ENCODE data around the gene ST8SIA4.
"Not testable (repeated sequence)": the region's sequence is repeated elsewhere in the genome, so short reads cannot be mapped to it uniquely, and the experiment has no call there.

ST8SIA4 gene

DNA sequence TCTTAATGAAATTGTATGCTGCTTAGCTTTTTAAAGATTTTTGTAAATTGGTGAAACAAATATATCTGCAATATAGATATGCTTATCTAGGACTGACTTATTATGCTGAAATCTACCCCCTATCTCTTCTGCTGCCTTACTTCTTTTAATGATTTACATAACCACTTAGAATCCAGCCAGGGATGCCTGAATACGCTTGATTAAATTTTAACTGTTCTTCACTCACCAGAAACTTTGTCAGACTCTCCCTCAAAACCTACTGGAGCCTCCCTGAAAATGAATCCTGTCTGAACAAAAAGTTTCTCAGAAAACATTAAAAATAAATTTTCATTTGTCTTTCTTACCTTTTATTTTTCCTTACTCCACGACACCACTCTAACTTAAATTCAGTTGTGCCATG lies 111.7 kb downstream of the ST8SIA4 start:
- H3K4me3 ChIP-seq (ENCODE audit: low read length): no peak overlapping the region
- H3K27ac ChIP-seq (ENCODE audit: low read length): no peak overlapping the region
- H3K9ac ChIP-seq (ENCODE audit: low read depth, low read length): no peak overlapping the region
- H3K27me3 ChIP-seq (ENCODE audit: insufficient read depth, low read length): no peaks in the 10 kb centered on the region
- no peaks in the 10 kb centered on the region for H3K9me3 ChIP-seq (ENCODE audit: insufficient read depth, low read depth, low read length)
- peaks cover 13% of the 10 kb centered on the region; the same call in 1 of the 2 replicates for H3K4me1 ChIP-seq (ENCODE audit: insufficient read depth, low read length)
- no peaks in the 10 kb centered on the region for H3K36me3 ChIP-seq (ENCODE audit: insufficient read depth, low read depth, low read length)

DNA sequence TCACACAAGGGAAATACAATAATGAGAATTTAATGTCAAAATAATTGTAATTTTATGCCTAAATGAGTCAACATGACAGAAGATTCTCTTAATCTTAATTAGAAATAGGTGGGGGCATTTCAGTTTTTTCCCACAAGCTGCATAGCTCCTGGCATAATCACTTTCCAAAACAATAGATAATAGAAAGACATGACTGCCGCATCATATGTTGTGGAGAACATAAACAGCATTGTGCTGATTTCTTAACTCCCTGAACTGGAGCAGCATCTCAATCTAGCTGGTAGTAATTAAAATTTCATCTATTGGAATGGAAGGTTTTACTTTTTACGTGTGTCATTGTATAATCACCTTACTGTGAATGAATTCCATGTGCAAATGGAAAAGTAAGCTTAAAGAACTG lies 112.1 kb downstream of the ST8SIA4 start:
- H3K27ac ChIP-seq (ENCODE audit: low read length): no peak overlapping the region
- H3K4me3 ChIP-seq (ENCODE audit: low read length): no peak overlapping the region

DNA sequence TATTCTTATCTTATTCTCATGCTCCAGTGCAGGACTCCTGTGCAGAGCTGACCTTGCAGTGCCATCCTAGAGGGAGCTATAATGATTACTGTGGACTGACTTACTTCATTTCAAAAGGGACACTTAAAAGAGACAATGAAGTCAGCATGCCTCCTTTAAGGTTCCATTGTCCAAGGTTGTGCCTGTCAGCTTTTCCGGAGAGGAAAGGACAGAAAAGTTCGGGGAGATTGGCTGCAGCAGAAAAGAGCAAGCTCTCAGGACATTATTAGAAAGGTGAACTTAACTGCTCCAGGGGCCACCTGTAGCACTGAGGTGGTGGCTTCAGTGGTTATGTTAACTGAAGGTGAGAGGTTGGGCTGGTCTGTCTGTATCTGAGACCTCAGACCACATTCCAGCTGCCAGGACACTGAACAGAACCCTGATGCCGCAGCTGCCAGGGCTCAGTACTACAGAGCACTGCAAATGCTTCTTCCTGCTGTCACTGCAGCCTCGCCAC lies 112.9 kb downstream of the ST8SIA4 start:
- Histone ChIP-seq H3K9ac (ENCODE audit: low read depth, low read length) (no peak overlapping the region), H3K27ac (ENCODE audit: low read length) (no peak overlapping the region), H3K4me3 (ENCODE audit: low read length) (no peak overlapping the region)

More for the DNA sequence above, 112.1 kb downstream of the ST8SIA4 start:
- Histone ChIP-seq H3K4me1 (ENCODE audit: insufficient read depth, low read length) (peaks cover 13% of the 10 kb centered on the region; the same call in 1 of the 2 replicates), H3K9me3 (ENCODE audit: insufficient read depth, low read depth, low read length) (no peaks in the 10 kb centered on the region), H3K36me3 (ENCODE audit: insufficient read depth, low read depth, low read length) (no peaks in the 10 kb centered on the region), H3K27me3 (ENCODE audit: insufficient read depth, low read length) (no peaks in the 10 kb centered on the region), H3K9ac (ENCODE audit: low read depth, low read length) (no peak overlapping the region)

DNA sequence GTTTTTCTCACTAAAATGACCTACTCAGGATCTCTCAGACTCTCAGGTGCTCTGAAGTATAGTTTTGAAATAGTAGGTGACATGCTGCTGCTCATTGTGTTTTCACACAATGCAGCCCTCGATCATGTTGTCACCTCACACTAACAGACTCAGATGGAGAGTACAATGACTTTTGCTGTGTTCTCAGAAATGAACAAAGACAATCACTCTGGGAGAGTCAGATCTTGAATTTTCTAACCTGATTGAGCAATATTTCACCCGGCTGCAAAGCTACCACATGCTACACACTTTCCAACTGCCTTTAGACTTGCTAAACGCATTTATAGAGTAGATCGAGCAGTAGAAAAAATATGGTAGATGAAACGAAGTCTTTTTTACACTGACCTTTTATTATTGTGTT lies 113.4 kb downstream of the ST8SIA4 start:
- Histone ChIP-seq H3K4me3 (ENCODE audit: low read length) (no peak overlapping the region), H3K4me1 (ENCODE audit: insufficient read depth, low read length) (peaks cover 13% of the 10 kb centered on the region; the same call in 1 of the 2 replicates), H3K9ac (ENCODE audit: low read depth, low read length) (no peak overlapping the region)

More for the DNA sequence above, 112.9 kb downstream of the ST8SIA4 start:
- H3K36me3 ChIP-seq (ENCODE audit: insufficient read depth, low read depth, low read length): no peaks in the 10 kb centered on the region
- no peaks in the 10 kb centered on the region for H3K27me3 ChIP-seq (ENCODE audit: insufficient read depth, low read length)
- H3K4me1 ChIP-seq (ENCODE audit: insufficient read depth, low read length): peaks cover 13% of the 10 kb centered on the region; the same call in 1 of the 2 replicates
- H3K9me3 ChIP-seq (ENCODE audit: insufficient read depth, low read depth, low read length): no peaks in the 10 kb centered on the region

DNA sequence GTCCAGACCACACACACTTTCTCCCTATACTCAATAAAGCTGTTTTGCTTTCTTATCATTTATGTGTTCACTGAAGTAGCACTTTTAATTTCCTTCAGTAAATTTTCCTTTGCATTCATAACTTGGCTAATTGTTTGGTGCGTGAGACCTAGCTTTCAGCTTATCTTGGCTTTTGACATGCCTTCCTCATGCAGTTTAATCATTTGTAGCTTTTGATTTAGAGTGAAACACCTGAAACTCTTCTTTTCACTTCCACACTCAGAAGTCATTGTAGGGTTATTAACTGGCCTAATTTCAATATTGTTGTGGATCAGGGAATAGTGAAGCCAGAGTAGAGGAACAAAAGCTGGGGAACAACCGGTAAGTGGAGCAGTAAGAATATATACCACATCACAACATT lies 114.7 kb downstream of the ST8SIA4 start:
- Histone ChIP-seq H3K27ac (ENCODE audit: low read length) (no peak overlapping the region), H3K9me3 (ENCODE audit: insufficient read depth, low read depth, low read length) (no peaks in the 10 kb centered on the region)

More for the DNA sequence above, 113.4 kb downstream of the ST8SIA4 start:
- Histone ChIP-seq H3K27me3 (ENCODE audit: insufficient read depth, low read length) (no peaks in the 10 kb centered on the region), H3K9me3 (ENCODE audit: insufficient read depth, low read depth, low read length) (no peaks in the 10 kb centered on the region), H3K36me3 (ENCODE audit: insufficient read depth, low read depth, low read length) (no peaks in the 10 kb centered on the region), H3K27ac (ENCODE audit: low read length) (no peak overlapping the region)

DNA sequence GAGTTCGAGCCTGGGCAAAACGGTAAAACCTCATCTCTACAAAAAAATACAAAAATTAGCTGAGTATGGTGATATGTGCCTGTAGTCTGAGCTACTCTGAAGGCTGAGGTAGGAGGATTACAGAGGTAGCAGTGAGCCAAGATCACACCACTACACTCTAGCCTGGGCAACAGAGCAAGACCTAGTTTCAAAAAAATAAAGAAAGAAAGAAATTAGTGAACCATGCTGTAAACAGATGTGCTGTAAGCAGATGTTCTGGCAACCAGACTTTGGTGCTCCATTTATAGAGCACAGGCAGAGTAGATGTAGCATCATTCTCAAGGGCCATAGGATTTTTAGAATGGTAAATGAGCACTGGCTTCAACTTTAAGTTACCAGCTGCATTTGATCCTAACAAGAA lies 115.4 kb downstream of the ST8SIA4 start:
- Histone ChIP-seq H3K4me3 (ENCODE audit: low read length) (no peak overlapping the region), H3K36me3 (ENCODE audit: insufficient read depth, low read depth, low read length) (no peaks in the 10 kb centered on the region), H3K27ac (ENCODE audit: low read length) (no peak overlapping the region), H3K9ac (ENCODE audit: low read depth, low read length) (no peak overlapping the region), H3K27me3 (ENCODE audit: insufficient read depth, low read length) (no peaks in the 10 kb centered on the region), H3K9me3 (ENCODE audit: insufficient read depth, low read depth, low read length) (no peaks in the 10 kb centered on the region), H3K4me1 (ENCODE audit: insufficient read depth, low read length) (peaks cover 13% of the 10 kb centered on the region; the same call in 1 of the 2 replicates)

More for the DNA sequence above, 114.7 kb downstream of the ST8SIA4 start:
- H3K4me3 ChIP-seq (ENCODE audit: low read length): no peak overlapping the region
- no peaks in the 10 kb centered on the region for H3K27me3 ChIP-seq (ENCODE audit: insufficient read depth, low read length)
- no peak overlapping the region for H3K9ac ChIP-seq (ENCODE audit: low read depth, low read length)
- peaks cover 13% of the 10 kb centered on the region; the same call in 1 of the 2 replicates for H3K4me1 ChIP-seq (ENCODE audit: insufficient read depth, low read length)
- no peaks in the 10 kb centered on the region for H3K36me3 ChIP-seq (ENCODE audit: insufficient read depth, low read depth, low read length)

DNA sequence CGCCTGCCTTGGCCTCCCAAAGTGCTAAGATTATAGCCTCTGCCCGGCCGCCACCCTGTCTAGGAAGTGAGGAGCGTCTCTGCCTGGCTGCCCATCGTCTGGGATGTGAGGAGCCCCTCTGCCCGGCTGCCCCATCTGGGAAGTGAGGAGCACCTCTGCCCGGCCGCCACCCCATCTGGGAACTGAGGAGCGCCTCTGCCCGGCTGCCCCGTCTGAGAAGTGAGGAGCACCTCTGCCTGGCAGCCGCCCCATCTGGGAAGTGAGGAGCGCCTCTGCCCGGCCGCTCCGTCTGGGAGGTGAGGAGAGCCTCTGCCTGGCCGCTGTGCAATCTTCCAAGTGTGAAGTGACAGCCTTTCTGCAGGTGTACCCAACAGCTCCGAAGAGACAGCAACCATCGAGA lies 117.5 kb downstream of the ST8SIA4 start:
- H3K9ac ChIP-seq (ENCODE audit: low read depth, low read length); H3K4me1 ChIP-seq (ENCODE audit: insufficient read depth, low read length); H3K4me3 ChIP-seq (ENCODE audit: low read length); H3K27ac ChIP-seq (ENCODE audit: low read length); H3K27me3 ChIP-seq (ENCODE audit: insufficient read depth, low read length); H3K9me3 ChIP-seq (ENCODE audit: insufficient read depth, low read depth, low read length); H3K36me3 ChIP-seq (ENCODE audit: insufficient read depth, low read depth, low read length): not testable (repeated sequence)

DNA sequence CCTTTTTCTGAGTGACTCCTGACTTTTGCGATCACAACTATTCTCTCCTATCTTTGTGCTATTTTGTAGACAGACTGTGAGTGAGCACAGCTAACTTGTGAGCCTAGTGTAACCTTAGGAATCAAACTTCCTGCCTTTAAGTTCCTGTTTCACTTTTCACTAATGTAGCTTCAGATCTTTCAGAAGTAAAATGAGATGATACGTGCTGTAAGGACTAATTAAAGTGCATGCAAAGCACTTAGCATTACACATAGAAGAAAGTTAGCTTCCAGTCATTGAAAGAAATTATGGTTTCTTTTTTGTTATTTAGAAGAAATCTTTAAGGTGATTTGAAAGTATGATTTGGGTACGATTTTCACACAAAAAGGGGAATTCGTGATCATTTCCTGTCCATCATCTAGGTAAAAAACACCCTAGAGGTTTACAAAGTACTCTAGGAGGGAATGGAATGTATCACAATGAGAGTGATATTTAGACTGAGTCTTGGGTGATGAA lies 122.7 kb downstream of the ST8SIA4 start:
- no peaks in the 10 kb centered on the region for H3K36me3 ChIP-seq (ENCODE audit: insufficient read depth, low read depth, low read length)
- H3K4me3 ChIP-seq (ENCODE audit: low read length): no peak overlapping the region
- H3K27ac ChIP-seq (ENCODE audit: low read length): no peak overlapping the region
- no peaks in the 10 kb centered on the region for H3K4me1 ChIP-seq (ENCODE audit: insufficient read depth, low read length)
- H3K9ac ChIP-seq (ENCODE audit: low read depth, low read length): no peak overlapping the region
- H3K27me3 ChIP-seq (ENCODE audit: insufficient read depth, low read length): no peaks in the 10 kb centered on the region
- no peaks in the 10 kb centered on the region for H3K9me3 ChIP-seq (ENCODE audit: insufficient read depth, low read depth, low read length)

DNA sequence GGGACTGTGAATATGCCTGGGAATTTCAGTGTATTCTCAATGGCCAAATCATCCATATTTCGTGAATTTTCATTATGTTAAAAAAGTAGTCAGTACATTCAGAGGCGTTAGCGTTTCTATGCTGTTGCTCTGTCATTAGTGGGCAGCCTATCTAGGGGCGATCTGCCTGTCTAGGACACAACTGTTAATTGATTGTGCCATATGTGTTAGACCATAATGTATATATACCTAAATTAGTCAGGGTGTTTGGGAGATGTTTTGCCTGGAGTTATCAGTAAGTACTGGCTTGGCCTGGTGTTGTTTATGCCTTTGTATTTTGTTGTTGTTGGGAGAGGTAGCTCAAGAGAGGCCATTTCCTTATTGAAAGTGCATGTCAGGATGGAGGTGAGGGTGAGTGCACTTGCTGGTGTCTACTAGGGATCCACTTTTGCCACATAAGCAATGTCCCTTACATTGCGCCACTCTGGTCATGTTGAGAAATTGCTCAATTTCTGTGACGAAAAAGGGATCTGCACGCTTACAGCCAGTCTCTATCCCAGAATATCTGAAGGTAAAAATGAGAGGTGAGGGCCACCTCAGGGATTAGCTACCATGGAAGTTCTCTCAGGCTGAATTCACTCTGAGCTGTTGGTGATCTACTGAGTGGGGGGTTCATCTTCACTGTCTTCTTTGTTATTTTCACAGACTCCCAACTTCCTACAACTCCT lies 123.3 kb downstream of the ST8SIA4 start:
- no peaks in the 10 kb centered on the region for H3K27me3 ChIP-seq (ENCODE audit: insufficient read depth, low read length)
- H3K27ac ChIP-seq (ENCODE audit: low read length): no peak overlapping the region
- no peaks in the 10 kb centered on the region for H3K9me3 ChIP-seq (ENCODE audit: insufficient read depth, low read depth, low read length)
- H3K4me1 ChIP-seq (ENCODE audit: insufficient read depth, low read length): no peaks in the 10 kb centered on the region
- no peaks in the 10 kb centered on the region for H3K36me3 ChIP-seq (ENCODE audit: insufficient read depth, low read depth, low read length)
- no peak overlapping the region for H3K4me3 ChIP-seq (ENCODE audit: low read length)
- H3K9ac ChIP-seq (ENCODE audit: low read depth, low read length): no peak overlapping the region

DNA sequence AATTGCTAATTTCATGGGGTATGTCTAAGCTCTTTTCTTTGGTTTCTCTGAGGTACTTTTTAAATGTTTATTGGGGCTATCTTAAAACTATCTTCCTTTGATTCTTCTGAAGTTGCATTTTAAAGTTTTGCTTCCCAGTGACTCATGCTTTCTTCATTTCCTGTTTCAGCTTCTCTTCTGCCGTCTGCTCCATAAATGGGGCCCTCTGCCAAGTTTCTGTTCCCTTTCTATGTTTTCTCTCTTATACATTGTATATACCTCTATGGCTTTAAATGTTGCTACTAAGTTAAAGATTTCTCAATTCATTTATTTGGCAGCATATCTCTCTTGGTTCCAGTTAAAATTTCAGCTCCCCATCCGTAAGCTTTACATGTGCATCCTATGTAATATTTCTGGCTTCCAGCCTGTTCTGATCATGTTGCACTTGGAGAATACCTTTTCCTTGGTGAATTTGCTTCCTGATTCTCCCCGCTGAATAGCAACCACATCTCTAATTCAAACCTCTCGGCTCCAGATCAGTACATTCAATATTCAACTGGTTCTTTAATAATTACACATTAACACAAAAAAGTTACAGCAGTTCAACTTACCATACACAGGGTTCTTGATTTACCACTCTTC lies 125.3 kb downstream of the ST8SIA4 start:
- H3K9ac ChIP-seq (ENCODE audit: low read depth, low read length): no peak overlapping the region
- no peaks in the 10 kb centered on the region for H3K9me3 ChIP-seq (ENCODE audit: insufficient read depth, low read depth, low read length)
- no peak overlapping the region for H3K4me3 ChIP-seq (ENCODE audit: low read length)
- H3K27me3 ChIP-seq (ENCODE audit: insufficient read depth, low read length): no peaks in the 10 kb centered on the region
- no peak overlapping the region for H3K27ac ChIP-seq (ENCODE audit: low read length)
- H3K4me1 ChIP-seq (ENCODE audit: insufficient read depth, low read length): peaks cover 4% of the 10 kb centered on the region; the same call in 1 of the 2 replicates
- H3K36me3 ChIP-seq (ENCODE audit: insufficient read depth, low read depth, low read length): no peaks in the 10 kb centered on the region

DNA sequence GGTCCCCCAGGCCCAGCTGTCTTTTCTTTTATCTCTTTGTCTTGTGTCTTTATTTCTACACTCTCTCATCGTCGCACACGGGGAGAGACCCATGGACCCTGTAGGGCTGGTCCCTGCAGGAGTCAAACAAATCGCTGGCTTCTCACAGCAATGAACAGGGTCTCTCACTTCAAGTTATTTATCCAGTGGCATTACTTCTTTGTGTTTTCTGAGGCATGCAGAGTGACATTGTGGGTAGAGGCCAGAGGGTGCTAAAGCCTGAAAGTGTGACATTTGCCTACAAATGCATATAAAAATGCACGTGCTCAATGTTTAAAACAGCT lies 127.6 kb downstream of the ST8SIA4 start:
- Histone ChIP-seq H3K36me3 (ENCODE audit: insufficient read depth, low read depth, low read length) (no peaks in the 10 kb centered on the region), H3K27me3 (ENCODE audit: insufficient read depth, low read length) (no peaks in the 10 kb centered on the region), H3K9me3 (ENCODE audit: insufficient read depth, low read depth, low read length) (no peaks in the 10 kb centered on the region), H3K9ac (ENCODE audit: low read depth, low read length) (no peak overlapping the region), H3K4me1 (ENCODE audit: insufficient read depth, low read length) (peaks cover 11% of the 10 kb centered on the region; the same call in 1 of the 2 replicates), H3K27ac (ENCODE audit: low read length) (no peak overlapping the region), H3K4me3 (ENCODE audit: low read length) (no peak overlapping the region)

DNA sequence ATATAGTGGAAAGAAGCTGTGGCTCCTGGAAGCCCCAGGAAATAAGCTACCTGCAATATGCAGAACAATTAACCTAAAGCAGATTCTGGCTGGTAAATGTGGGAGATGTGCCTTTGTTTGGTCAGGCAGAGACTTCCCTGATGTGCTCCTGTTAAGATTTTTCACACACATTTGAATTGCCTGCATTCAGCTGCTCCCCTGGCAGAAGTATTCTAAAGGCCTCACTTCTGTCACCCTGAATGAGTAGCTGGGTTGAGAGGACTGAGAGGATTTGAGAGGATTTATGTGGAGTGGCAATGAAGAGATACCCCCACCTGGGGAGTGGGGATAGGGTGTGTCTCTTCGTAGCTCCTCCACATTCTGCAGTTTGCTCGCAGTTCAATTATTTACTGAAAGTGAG lies 130.5 kb downstream of the ST8SIA4 start:
- Histone ChIP-seq H3K27ac (ENCODE audit: low read length) (no peak overlapping the region), H3K4me3 (ENCODE audit: low read length) (no peak overlapping the region), H3K36me3 (ENCODE audit: insufficient read depth, low read depth, low read length) (no peaks in the 10 kb centered on the region), H3K9me3 (ENCODE audit: insufficient read depth, low read depth, low read length) (no peaks in the 10 kb centered on the region), H3K9ac (ENCODE audit: low read depth, low read length) (no peak overlapping the region), H3K27me3 (ENCODE audit: insufficient read depth, low read length) (no peaks in the 10 kb centered on the region), H3K4me1 (ENCODE audit: insufficient read depth, low read length) (peaks cover 11% of the 10 kb centered on the region; the same call in 1 of the 2 replicates)
